Astrocyte of the spinal cord (primary cell): ENCODE results near the gene POLR3F.
"Not testable (repeated sequence)": the region's sequence is repeated elsewhere in the genome, so short reads cannot be mapped to it uniquely, and the experiment has no call there.

Source experiments
- DNase-seq: peaks from one replicate; pipeline ENCODE4 v3.0.0; 2011; ENCODE audit warnings: low read depth, low spot score
- H3K4me3 ChIP-seq: 2 replicates; pipeline ENCODE4 v1.5.1; 2011; ENCODE audit warnings: low read depth, mild to moderate bottlenecking, low read length, moderate library complexity
- in situ Hi-C: cut with HindIII; loops from 2 replicates; pipeline ENCODE4 v1.10.0; 2017; ENCODE audit warnings: low sequenced_read_pairs
- TF ChIP-seq, protein P1 (sequence below): IDR thresholded peaks from 2 replicates; pipeline ENCODE4 v1.5.1; 2012; ENCODE audit warnings: low read depth, mild to moderate bottlenecking, low read length, inconsistent platforms

The POLR3F gene

DNA sequence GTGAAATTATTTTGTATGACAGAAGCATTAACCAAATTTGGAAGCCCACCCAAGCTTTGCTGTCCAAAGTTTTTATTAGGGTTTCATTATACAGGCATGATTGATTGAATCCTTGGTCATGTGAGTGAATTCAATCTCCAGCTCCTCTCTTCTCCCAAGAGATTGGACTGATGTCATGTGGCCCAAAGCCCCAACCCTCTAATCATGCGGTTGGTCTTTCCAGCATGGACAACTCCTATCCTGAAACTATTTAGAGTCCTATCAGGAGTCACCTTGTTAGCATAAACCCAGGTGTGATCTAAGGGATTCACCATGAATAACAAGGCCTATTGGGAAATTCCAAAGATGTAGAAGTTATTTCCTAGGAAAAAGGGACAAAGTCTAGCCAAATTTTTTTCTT lies 10.6 kb downstream of the POLR3F start:
- TF ChIP-seq, protein P1, sequence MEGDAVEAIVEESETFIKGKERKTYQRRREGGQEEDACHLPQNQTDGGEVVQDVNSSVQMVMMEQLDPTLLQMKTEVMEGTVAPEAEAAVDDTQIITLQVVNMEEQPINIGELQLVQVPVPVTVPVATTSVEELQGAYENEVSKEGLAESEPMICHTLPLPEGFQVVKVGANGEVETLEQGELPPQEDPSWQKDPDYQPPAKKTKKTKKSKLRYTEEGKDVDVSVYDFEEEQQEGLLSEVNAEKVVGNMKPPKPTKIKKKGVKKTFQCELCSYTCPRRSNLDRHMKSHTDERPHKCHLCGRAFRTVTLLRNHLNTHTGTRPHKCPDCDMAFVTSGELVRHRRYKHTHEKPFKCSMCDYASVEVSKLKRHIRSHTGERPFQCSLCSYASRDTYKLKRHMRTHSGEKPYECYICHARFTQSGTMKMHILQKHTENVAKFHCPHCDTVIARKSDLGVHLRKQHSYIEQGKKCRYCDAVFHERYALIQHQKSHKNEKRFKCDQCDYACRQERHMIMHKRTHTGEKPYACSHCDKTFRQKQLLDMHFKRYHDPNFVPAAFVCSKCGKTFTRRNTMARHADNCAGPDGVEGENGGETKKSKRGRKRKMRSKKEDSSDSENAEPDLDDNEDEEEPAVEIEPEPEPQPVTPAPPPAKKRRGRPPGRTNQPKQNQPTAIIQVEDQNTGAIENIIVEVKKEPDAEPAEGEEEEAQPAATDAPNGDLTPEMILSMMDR, result no peak
- H3K4me3 ChIP-seq, result no peak overlapping the region
- no peak for DNase-seq
- in situ Hi-C loops, result no loop called here

DNA sequence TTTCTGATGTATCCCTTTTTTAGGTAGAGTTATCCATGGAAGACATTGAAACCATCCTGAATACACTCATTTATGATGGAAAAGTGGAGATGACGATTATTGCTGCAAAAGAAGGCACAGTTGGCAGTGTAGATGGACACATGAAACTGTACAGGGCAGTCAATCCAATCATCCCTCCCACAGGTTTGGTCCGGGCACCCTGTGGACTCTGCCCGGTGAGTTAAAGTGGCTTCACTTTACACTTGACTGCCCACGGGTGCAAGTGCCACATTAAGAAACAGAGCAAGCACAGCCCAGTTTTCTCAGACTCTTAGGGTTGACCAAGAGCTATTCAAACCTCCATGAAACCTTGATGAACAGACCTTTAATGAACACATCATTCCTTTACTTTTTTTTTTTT lies 14.4 kb downstream of the POLR3F start:
- no peak for DNase-seq
- TF ChIP-seq, protein P1, result no peak
- in situ Hi-C loops, result no loop called here
- H3K4me3 ChIP-seq, result no peak overlapping the region

DNA sequence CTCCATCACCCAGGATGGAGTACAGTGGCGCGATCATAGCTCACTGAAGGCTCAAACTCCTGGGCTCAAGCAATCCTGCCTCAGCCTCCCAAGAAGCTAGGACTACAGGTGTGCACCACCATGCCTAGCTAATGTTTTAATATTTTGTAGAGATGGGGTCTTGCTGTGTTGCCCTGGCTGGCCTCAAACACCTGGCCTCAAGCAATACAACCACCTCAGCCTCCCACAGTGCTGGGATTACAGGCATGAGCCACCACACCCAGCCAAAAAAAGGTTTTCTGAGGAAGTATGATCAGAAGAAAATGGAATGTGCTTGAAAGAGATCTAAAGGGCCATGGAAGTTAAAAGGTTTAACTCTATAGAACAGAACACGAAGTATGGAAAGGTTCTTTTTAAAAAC lies 21.1 kb downstream of the POLR3F start:
- DNase-seq, result no peak
- TF ChIP-seq, protein P1, result no peak
- in situ Hi-C loops, result no loop called here
- H3K4me3 ChIP-seq, result no peak overlapping the region

DNA sequence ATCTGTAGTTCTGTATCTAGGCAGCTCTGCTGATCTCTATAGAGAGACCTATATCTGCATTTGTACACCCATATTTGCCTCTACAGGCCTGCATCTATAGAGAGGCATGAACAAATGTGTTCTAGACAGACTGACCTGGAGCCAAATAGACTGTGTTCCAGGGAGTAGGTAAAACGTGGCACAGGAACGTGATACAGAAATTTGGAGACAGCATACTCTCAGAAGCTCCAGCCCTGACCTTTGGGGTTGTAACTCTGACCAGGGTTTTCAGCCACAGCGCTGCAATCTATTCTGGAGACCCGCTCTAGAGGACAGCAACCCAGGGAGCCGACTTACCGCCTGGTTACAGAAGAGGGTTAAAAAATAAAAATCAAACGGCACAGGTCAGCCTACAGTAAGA lies 28.9 kb downstream of the POLR3F start:
- TF ChIP-seq, protein P1, result no peak
- in situ Hi-C loops, result no loop called here
- peak overlapping the region; percentile 93 for H3K4me3 ChIP-seq
- DNase-seq, result no peak

DNA sequence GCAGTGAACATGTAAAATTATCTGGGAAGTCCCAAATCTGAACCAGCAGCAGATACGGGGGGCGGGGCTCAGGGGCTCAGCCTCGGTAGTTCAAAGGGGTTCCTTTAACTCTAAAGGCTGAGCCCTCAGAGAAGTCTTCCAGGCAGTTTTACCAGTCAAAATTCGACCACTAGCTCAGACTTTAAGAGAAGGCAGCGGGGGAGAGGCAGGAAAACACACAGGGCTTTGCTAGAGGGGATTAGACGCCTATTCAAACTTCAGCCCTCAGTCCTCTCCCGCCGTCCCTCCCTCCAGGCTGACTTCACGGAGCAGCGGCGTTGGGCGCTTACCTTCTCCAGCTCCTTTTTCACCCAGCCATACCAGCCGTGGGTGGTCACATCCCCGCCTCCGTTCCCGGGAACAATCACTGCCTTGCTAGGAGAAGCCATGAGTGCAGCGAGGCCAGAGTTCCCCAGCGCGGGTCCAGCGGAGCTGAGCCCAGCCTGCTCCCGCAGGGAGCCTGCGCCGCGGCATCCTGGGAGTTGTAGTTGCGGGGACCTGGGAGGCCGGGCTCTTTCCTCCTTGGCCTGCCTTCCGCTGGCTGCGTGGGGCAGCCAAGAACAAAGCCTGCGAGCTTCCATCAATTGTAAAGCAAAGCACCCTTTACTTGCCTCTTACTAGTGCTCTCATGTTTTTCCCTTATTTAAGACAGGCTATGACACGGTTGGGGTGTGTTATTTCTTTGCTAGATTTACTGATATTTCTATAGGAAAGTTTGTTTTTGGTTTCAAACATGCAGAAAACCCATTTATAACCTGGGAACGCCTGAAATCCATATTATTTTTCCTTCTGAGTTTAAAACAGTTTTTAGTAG lies 29.8 kb downstream of the POLR3F start, which contains the start of gene RBBP9:
Gene RBBP9 (minus strand): TSS at position 486 of the 853 bp plus-strand sequence. CDS start 58 bp downstream, at position 428.
- TF ChIP-seq, protein P1, result no peak
- in situ Hi-C loops, result no loop called here
- H3K4me3 ChIP-seq, result peak within 1 kb of the TSS; percentile 93
- peak; percentile 84 for DNase-seq

DNA sequence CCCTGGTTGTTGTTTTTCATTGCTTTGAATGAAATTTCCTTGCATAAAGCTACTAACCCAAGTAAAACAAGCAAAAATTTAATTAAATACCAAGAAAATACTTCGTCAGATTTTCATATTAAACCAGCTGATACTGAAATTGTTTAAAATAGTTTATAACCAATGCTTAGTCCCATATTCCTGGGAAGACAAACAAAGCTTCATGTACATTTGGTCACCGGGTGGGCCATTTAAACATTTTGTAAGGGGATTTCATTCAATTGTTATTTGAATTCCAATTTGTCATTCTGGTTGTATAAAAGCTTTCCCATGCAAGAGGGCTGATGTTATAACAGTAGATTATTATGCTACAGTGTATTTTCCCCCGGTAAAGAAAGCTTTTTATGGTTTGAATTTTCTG lies 30.4 kb downstream of the POLR3F start:
- in situ Hi-C loops, result no loop called here
- DNase-seq, result no peak
- no peak overlapping the region for H3K4me3 ChIP-seq
- TF ChIP-seq, protein P1, result no peak

DNA sequence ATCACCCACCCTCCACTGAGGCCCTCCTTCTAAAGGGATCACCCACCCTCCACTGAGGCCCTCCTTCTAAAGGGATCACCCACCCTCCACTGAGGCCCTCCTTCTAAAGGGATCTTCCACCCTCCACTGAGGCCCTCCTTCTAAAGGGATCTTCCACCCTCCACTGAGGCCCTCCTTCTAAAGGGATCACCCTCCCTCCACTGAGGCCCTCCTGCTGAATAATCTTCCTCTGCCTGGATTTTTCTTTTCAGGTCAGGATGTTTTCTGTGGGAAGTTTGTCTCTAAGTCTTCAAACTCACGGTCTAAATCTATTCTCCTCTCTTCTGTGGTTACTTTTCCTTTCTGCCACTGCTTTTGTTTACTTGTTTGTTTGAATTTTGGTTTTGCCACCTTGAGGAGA lies 34.5 kb downstream of the POLR3F start:
- DNase-seq, H3K4me3 ChIP-seq, in situ Hi-C loops: not testable (repeated sequence)
